LHCN-M2 (cell line): ENCODE measurements around the gene TMEM175. TPM values are rescaled to one million over a fixed set of nuclear protein-coding genes. Genes with fewer than 3 reads are reported as not detected.

Experiments
- DNase-seq: peaks from one replicate; pipeline ENCODE4 v3.0.0-alpha.2; 2012; ENCODE audit warnings: low read depth
- polyA plus RNA-seq: library from polyadenylated mRNA; unstranded; fragments of >200 nt; gene quantifications from one replicate; pipeline ENCODE4 v1.2.1, GENCODE V29; 2012; ENCODE audit warnings: missing spikeins
- total RNA-seq: library from RNA; depleted of rRNA; stranded (reverse); fragments of >200 nt; gene quantifications from 2 replicates; pipeline ENCODE4 v1.2.3, GENCODE V29; 2014; rRNA removed

Gene TMEM175, protein sequence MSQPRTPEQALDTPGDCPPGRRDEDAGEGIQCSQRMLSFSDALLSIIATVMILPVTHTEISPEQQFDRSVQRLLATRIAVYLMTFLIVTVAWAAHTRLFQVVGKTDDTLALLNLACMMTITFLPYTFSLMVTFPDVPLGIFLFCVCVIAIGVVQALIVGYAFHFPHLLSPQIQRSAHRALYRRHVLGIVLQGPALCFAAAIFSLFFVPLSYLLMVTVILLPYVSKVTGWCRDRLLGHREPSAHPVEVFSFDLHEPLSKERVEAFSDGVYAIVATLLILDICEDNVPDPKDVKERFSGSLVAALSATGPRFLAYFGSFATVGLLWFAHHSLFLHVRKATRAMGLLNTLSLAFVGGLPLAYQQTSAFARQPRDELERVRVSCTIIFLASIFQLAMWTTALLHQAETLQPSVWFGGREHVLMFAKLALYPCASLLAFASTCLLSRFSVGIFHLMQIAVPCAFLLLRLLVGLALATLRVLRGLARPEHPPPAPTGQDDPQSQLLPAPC
- total RNA-seq, result 27.6 and 30.1 TPM in 2 replicates
- polyA plus RNA-seq, result 23.7 TPM

DNA sequence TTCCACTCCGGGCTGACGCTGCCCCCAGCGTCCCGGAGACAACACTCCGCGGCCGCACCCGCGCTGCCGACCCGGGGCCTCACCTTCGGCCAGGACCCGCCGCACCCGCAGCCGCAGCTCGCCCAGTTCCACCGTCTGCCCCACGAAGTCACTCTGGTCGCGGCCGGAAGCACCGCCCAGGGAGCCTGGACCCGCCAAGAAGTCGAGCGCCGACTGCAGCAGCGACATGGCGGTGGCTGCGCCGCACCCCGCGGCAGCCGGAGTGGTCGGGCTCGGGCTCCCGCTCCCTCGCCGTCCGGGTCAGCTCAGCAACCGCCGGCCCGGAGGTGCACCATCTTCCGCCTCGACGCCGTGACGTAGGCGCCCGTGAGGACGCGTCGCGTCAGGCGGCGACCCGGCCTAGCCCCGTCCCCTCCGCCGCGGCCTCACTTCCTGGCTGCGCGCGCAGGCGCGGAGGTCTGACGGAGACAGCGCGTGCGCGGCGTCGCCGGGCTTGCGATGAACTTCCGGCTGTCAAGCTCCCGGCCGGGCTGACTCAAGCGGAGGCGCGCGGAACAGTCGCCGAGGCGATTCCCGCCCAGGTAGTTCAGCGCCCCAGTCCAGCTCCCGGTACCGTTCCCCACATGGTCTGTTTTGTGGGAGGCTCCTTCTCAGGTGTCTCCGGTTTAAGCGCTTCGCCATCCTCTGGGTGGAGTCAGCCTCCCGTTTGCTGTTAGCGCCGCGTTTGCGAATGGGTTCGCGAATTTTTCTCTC lies at the start of gene TMEM175, which contains the start of gene GAK:
TSS of gene TMEM175 (plus strand) at position 501 of the 753 bp plus-strand sequence. CDS start 15,280 bp downstream, outside the sequence.
TSS of gene GAK (minus strand) at position 357 of the 753 bp plus-strand sequence. CDS start at position 228, 129 bp downstream.
- peak; percentile 92 for DNase-seq

DNA sequence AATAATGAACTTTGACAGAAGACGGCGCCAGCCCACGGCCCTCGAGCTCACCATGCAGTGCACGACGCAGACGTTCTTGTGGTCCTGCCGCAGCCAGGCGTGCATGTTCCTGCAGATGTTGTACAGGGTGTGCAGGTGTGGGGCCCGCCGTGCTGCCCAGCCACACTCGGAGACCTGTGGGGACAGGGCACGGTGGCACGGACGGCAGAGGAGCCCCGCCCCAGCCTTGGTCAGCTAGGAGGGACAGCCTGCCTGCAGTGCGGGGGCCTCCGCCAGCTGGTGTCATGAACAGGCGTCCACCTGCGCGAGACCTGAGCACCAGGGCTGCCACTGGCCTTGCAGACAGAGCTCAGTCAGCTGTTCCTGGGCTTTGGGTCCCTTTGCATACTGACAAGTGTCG lies 49.6 kb upstream of the TMEM175 start:
- no peak for DNase-seq

DNA sequence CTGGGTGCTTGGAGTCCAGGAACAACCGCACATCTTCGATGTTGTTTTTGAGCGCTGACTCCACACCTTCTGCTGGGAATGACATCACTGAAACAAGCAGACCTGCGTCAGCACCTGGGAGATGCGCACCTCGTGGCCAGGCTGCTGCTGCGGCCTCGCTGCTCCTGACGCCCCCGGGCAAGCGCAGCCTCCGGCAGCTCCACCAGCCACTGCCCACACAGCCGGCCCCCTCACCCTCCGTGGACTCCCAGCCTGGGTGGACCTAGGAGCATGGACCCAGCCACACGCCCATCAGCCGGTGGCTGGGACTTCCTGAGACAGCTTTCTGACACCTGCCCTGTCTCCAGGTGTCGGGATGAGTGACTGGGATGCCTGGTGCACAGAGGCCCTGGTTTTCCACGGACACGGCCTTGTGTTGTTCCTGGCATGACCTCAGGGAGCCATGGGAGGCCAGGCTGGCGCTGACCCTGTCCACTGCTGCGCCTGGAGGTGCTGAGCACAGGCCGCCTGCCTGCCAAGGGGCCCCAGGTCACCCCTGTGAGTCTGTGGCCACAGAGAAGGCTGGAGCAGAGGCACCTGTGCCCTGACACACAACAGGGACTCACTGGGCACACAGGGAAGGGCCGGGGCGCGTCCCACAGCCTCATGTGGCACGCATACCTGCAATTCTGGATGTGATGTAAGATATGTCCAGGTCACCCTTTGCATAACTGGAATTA lies 48.7 kb upstream of the TMEM175 start:
- DNase-seq, result no peak

DNA sequence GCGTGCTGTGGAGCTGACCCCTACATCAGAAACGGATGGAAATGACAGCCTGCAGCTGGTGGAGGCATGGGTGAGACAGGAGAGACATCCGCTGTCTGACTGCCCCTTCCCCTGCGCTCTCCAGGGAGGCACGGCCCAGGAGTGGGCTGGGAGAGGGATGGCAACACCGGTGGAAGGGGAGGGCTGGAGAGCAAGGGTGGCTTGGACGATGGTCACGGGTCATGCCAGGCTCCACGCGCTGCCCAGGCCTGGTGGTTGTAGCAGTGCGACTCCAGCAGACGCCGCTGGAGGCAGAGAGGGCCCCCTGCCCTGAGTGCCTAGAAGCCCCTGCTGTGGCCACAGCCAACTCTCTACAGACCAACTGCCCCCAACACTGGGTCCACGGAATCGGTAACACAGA lies 48.0 kb upstream of the TMEM175 start:
- DNase-seq, result no peak

DNA sequence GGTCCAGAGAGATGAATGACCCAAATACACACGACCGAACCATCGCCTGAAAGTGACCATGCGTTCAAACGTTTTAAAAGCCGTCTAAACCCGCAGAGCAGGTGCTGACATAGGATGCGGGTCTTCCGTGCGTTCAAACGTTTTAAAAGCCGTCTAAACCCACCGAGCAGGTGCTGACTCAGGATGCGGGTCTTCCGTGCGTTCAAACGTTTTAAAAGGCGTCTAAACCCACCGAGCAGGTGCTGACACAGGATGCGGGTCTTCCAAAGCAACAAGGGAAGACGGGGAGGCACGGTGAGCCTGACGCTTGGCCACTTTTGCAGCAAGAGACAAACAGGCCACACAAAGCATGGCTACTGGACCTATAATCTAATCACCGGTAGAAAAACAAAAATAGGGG lies 47.4 kb upstream of the TMEM175 start:
- no peak for DNase-seq

DNA sequence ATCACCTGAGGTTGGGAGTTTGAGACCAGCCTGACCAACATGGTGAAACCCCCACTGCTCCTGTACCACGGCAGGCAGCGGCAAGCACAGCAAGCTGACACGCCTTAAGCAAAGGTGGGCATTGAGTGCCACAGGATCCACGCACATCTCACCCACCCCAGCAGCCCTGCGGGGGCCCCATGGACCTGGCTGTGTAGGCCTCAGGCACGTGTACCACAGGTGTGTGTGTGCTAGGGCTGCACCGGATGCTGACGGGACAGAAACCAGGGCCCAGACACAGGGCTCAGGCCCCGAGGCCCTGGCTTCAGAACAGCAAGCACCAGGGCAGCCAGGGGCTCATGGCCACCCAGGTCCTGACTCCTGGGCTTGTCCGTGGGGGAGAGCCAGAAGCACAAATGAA lies 46.9 kb upstream of the TMEM175 start:
- no peak for DNase-seq

DNA sequence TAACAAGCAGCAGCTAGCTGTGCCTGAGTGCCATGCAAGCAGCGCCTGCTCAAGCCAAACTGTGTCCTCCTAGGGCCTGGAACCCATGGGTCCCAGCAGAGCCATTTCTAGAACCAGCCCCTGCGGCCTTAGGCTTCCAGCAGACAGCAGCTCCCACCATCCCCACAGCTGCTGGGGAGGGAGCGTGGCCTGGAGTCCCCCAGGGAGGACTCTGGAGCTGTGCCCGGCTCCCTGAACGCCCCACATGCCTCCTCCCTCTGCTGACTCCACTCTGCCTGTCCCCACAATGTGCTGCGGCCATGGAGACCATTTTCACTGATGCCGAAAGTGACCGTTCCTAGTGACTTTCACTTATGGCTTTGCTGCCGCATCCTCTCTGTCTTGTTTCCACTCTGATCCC lies 46.0 kb upstream of the TMEM175 start:
- DNase-seq, result no peak

DNA sequence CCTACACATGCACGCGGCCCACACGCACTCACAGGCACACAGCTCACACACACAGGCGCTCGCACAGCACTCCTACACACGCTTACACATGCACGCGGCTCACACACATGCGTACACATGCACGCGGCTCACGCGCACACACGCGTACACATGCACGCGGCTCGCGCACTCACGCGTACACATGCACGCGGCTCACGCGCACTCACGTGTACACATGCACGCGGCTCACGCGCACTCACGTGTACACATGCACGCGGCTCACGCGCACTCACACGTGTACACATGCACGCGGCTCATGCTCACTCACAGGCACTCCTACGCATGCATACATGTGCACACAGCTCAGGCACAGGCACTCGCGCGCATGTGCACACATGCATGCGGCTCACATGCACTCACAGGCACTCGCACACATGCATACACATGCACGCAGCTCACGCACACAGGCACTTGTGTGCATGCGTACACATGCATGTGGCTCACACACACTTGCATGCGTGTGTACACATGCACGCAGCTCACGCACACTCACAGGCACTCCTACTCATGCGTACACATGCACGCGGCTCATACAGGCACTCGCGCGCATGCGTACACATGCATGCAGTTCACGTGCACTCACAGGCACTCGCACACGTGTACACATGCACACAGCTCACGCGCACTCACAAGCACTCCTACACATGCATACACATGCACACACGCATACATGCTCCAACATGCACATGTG lies 45.1 kb upstream of the TMEM175 start:
- DNase-seq, result no peak

DNA sequence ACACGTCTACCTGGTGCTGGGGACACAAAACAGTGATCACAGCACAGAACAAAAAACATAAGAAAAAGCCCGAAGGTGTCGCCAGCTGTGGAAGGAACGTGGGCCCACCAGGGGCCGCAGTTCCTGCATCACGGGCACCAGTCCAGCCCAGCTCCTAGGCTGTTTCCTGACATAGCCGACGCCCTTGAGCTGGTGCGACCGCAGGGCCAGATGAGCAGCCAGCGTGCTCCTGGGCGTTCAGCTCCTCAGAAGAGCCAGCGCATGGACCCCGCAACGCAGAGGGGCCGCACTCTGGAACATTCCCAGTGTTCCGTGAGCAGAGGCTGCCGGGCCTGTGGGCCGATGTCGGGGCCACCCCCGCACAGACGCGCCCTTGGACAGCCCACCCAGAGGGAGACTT lies 44.2 kb upstream of the TMEM175 start:
- DNase-seq, result no peak

DNA sequence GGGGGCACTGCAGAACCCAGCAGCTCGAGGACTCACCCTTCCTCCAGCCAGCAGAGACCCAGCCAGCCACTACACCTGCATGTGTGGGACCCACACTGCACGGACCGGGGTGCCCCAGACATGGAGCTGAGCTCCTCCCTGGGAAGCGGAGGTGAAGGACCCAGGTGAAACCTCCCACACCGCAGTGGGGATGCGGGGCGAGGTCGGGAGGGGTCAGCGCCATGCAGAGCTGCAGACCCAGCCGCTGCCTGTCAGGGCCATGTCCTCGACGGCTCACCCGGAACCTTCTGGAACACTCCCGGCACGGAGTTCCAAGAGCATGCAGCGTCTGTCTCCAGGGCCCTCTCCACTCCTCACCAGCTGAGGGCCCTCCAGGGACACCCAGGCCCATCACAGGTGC lies 42.7 kb upstream of the TMEM175 start:
- no peak for DNase-seq

DNA sequence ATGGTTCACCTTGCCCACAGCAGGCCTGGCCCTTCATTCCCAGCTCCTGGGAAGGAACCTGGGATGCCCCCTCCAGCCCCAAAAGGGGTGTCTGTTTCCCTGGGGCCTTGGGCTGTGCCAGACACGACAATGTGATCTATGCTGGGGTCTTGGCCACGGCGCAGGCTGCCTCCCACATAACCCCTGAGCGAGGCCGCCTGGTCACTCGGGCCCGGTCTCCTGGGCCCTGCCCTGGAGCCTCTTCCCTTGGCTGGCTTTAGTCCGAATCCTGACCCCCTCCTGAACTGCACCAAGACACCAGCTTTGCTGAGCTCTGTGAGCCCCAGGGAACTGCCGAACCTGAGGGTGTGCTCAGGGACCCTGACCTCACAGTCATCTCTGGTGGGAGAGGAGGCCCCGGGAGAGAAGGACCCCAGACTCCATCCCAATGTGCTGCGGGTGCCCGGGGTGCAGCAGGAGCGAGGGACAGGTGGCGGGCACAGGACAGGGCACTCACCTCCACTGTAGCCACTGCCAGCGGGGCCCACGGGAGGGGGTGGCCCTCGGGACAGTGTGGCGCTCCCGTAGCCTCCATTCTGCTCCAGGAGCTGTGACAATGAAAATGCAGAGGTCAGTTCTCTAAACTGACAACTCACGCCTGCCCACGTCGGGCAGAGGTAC lies 42.1 kb upstream of the TMEM175 start:
- DNase-seq, result no peak

DNA sequence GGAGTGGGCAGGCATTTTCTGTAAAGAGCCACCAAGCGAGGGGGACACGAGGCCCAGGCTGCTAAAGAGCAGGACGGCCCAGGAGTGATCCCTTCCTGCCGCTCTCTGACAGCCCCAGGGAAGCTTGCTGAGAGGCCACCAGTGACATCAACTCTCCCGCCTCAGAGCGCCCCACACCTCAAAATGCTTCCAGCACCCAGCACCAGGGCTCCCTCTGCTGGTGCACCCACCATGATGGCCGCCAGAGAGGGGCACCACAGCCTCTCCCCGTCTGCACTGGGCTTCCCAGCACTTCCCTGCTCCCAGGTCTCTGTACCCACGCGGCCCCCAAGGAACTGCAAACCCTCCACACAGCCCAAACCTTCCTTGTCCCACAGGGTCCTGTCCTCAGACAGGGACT lies 40.5 kb upstream of the TMEM175 start:
- no peak for DNase-seq

DNA sequence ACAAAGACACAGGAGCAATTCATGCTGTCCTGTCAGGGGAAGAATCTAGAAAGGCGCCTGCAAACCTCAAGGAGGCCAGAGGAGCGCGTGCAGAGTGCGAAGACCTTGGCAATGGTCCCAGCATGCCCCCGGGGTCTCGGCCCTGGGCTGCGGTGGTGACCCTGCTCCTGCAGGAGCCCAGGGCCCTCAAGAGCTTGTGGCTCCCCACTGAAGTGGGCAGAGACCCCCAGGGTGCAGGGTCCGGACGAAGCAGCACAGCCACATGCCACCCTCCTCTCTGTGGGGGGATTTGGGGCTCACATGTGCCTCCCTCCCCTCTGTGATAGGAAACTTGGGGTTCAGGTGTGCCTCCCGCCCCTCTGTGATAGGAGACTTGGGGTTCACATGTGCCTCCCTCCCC lies 39.5 kb upstream of the TMEM175 start:
- no peak for DNase-seq

DNA sequence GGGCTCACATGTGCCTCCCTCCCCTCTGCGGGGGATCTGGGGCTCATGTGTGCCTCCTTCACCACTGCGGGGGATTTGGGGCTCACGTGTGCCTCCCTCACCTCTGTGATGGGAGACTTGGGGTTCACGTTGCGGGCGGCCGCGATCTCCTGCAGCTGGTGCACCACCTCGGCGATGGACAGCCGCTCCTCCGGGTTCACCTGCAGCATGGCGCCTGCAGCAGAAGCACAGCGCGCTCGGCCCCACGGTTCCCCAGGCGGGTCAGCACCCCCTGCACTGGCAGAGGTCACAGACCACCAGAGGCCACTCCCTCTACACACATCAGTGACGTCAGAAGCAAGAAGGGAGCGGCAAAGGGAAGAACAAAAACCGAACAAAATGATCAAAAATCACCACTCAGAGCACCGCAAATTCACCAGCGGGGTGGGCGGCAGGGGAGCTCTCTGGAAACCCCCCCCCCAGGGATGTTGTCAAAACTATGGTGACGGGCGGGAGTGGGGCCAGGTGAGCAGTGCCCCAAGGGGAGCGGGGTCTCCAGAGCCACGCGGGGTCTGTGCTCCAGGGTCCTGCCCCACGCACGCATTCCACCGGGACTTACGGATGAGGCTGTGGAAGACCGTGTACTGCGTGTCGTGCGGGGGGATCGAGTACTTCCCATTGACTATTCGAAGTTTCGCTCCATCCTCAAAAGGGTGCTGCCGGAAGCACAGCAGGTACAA lies 38.8 kb upstream of the TMEM175 start:
- DNase-seq, result no peak

DNA sequence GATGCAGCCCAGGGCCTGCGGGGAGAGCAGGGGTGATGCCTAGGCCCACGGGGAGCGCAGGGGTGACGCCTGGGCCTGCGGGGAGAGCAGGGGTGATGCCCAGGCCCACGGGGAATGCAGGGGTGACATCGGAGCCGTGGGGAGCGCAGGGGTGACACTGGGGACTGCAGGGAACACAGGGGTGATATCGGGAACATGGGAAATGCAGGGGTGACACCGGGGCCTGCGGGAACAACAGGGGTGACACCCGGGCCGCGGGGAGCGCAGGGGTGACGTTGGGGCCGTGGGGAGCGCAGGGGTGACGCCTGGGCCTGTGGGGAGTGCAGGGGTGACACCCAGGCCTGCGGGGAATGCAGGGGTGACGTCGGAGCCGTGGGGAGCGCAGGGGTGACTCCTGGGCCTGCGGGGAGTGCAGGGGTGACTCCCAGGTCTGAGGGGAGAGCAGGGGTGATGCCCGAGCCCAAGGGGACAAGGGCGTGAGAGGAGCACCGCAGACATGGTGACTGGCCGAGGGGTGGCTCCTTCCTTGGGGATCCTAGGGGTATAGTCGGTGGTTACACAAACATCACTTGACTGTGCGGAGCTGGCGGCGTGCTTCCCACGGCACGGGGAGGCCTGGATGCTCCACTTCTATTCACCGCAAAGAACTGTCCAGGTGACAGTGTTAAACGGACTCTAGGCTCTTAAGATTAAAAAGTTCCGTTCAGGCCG lies 38.1 kb upstream of the TMEM175 start:
- DNase-seq, result no peak

DNA sequence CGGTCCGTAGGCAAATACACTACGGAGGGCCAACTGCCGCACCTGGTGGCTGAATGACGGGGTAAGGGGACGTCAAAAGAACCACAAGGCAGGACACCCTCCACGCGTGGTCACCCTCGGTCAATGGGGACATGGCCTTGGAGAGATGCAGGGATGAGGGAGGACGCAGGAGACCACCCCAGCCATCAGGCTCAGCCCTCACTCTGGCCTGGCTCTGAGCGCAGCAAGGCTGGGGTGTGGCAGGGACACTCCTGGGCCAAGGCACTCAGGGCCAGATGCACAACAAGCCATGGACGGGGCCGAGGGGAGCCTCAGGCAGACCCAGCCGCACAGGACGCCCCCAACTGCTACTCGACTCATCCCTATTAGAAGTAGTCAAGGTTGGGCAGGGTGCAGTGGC lies 36.7 kb upstream of the TMEM175 start:
- no peak for DNase-seq

DNA sequence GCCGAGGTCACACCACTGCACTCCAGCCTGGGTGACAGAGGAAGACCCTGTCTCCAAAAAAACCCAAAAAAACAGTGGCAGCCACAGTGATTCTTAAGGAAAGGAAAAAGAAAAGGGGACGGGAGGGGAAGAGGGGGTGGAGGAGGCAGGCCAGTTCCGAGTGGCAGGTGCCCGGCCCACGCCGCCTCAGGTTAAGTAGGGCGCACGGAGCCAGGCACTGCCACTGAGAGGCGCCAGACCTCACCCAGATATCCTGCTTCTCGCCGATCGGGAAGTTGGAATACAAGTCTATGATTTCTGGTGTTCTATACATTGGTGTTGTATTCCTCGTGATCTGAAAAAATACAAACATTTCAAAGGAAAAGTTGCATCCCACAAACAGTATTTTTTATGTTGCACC lies 36.0 kb upstream of the TMEM175 start:
- DNase-seq, result no peak

DNA sequence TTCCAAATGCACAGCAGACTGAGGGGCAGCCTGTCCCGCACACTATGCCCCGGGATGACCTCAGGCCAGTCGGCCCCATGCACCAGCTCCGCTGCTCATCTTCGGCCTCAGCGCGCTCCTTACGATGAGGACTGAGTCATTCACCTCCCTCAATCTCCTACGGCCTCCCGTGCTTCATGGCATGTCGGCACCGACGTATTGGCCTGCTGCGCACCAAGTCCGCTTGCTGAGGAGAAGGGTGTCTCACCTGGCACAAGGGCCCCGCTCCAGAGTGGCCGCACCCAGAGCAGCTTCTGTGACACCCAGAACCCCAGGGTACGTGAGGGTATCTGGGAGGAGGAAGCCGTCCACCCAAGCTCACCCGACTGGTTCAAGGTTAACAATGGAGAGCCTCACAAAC lies 35.6 kb upstream of the TMEM175 start:
- DNase-seq, result no peak

DNA sequence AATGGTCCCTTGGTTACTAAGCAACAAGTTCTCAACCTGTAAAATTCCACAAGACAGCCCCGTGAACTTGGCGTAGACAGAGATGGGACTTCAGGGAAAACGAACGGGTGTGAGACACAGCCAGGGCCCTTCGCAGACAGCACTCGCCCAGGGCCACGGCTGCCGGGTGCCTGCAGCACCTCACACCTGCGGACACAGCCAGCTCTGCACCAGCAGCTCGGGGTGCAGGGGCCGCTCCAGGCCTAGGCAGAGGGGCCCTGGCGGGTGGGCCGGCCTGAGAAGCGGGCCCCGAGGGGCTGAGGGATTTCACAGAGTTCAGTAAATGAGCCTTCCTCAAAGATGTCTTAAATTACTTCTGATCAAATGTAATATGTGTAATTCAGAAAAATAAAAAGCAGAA lies 34.1 kb upstream of the TMEM175 start:
- DNase-seq, result no peak
